Prostate gland (tissue), 2 donors: ENCODE results near the gene SLC44A4. TPM values are rescaled to one million over a fixed set of nuclear protein-coding genes. Genes with fewer than 3 reads are reported as not detected.

ENCODE experiments used
- DNase-seq: peaks from one replicate; pipeline ENCODE4 v3.0.0-alpha.2; 2019; ENCODE audit warnings: low spot score
- H3K27ac ChIP-seq, 2 donors: fragments of 200-600 bp; sonication (generic); 2 replicates each; pipeline ENCODE4 v1.5.1; 2017 to 2019
- H3K27me3 ChIP-seq: fragments of 200-600 bp; sonication (generic); replicated peaks from 2 replicates; pipeline ENCODE4 v1.5.1; 2019; ENCODE audit not compliant: insufficient read depth
- H3K36me3 ChIP-seq, 2 donors: fragments of 200-600 bp; sonication (generic); 1 replicate in 1 of 2; 2 replicates in 1 of 2; pipeline versions ENCODE4 v1.5.1 to v1.8.1; 2017 to 2019
- H3K4me1 ChIP-seq: fragments of 200-600 bp; sonication (generic); replicated peaks from 2 replicates; pipeline ENCODE4 v1.5.1; 2019
- H3K4me3 ChIP-seq, 2 donors: fragments of 200-600 bp; sonication (generic); 2 replicates each; pipeline ENCODE4 v1.5.1; 2017 to 2019
- H3K9me3 ChIP-seq: fragments of 200-600 bp; sonication (generic); 2 replicates; pipeline ENCODE4 v1.5.1; 2017
- CTCF ChIP-seq, 4 experiments: fragments of 200-600 bp in 2 of 4; fragments of 450-650 bp in 2 of 4; sonication (generic) in 2 of 4; IDR thresholded peaks; 1 replicate in 3 of 4; 2 replicates in 1 of 4; pipeline ENCODE4 v1.5.1; 2016 to 2019; ENCODE audit warnings: antibody characterized with exemption in 4 of 4, mild to moderate bottlenecking in 2 of 4, moderate library complexity in 2 of 4
- POLR2A ChIP-seq: fragments of 450-650 bp; IDR thresholded peaks from one replicate; pipeline ENCODE4 v1.6.1; 2016; ENCODE audit warnings: antibody characterized with exemption, mild to moderate bottlenecking
- POLR2AphosphoS5 ChIP-seq: sonication (generic); formaldehyde crosslinking; IDR thresholded peaks from one replicate; pipeline ENCODE4 v1.6.1; 2017; ENCODE audit warnings: antibody characterized with exemption
- WGBS: methylation state at CpG from one replicate; pipeline ENCODE4 v1.1.5; 2018; 5-methylcytosine and 5-hydroxymethylcytosine counted together
- intact Hi-C: fragments of 100-400 bp; cut with DNase I; formaldehyde crosslinking; loops from one replicate; pipeline ENCODE4 v1.14.2; 2022
- total RNA-seq, 2 donors: library from RNA; depleted of rRNA; stranded (reverse); fragments of >200 nt; gene quantifications; one replicate each; pipeline ENCODE4 v1.1.0, GENCODE V29; 2016

SLC44A4 gene
- total RNA-seq, 2 donors from 2014 or later: 125 to 332 TPM

DNA sequence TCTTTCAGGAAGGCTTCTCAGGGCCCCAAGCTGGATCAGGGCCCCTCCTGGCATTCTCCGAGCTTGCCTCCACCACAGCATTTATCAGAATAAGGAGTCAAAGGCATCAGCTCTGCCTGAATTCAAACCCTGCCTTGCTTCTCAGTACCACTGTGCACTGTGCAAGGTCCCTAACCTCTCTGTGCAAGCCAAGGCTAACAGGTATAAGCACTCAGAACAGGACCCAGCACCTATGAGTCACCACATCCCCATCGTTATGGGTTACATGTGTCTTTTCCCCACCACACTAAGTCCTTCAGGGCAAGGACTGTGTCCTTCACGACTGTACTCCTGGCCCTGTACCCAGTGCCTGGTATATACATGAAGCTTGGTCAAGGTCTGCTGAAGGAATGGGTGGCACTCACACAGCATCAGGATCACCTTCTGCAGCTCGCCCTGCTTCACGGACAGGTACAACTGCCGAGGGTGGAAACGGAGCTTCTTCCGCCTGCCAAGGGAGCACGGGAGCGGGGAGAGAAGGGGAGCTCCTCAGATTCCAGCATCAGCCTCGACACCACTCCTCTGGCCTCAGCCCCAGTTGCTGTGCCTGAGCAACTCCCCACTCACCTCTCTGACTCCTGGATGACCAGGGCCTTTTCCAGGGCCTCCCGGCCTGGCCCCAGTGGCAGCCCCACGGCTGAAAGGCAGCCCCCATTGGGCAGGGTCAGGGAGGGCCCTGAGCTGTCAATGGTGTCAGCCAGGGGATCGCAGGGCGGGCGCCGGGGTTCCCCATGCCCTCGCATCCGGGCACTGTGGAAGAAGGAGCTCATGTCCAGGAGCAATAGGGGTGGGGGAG lies 8.6 kb upstream of the SLC44A4 start:
- intact Hi-C loops: no loop called here
- H3K27me3 ChIP-seq: no peaks in the 10 kb centered on the region
- H3K4me1 ChIP-seq: no peaks in the 10 kb centered on the region
- H3K9me3 ChIP-seq: no peaks in the 10 kb centered on the region
- peaks cover 17 to 34% of the 10 kb centered on the region in 2 donors for H3K36me3 ChIP-seq
- TF ChIP-seq POLR2A (no peak), POLR2AphosphoS5 (no peak), CTCF (IDR thresholded peaks at IDR 0.05) (no peak)
- no peak overlapping the region for H3K27ac ChIP-seq
- DNase-seq: no peak
- 85% methylated on average over 18 of the region's 19 CpGs for WGBS
- H3K4me3 ChIP-seq: no peak overlapping the region

- H3K27ac ChIP-seq: no peak overlapping the region
- DNase-seq: no peak
- no peaks in the 10 kb centered on the region for H3K27me3 ChIP-seq
- WGBS: 88% methylated on average over 18 of the region's 18 CpGs
- intact Hi-C loops: no loop called here
- no peaks in the 10 kb centered on the region for H3K4me1 ChIP-seq
- H3K36me3 ChIP-seq: peaks cover 20 to 36% of the 10 kb centered on the region in 2 donors
- H3K9me3 ChIP-seq: no peaks in the 10 kb centered on the region
- H3K4me3 ChIP-seq: no peak overlapping the region
- TF ChIP-seq POLR2A (no peak), POLR2AphosphoS5 (no peak), CTCF (IDR thresholded peaks at IDR 0.05) (no peak)
Observed at GRCh38 chr6:31886541-31886991, 7.8 kb upstream of the SLC44A4 start.

DNA sequence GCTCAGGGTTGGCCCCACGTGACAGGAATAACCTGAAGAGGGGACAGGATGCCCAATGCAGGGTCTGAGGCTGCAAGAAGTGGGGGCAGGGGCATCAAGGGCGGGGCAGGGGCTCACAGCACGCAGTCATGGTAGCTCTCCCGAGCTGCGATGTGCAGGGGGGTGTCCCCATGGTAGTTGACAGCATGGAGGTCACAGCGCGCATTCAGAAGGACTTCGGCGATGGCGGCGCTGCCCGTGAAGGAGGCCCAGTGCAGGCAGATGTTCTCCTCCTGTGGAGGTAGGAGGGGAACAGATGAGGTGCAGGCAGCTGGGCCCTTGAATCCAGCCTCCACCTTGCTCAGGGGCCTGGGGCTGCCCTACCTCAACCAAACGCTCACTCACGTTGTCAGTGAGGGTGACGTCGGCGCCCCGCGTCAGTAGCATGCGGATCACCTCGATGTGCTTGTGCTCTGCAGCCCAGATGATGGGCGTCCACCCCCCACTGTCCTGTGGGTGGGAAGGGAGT lies 5.8 kb upstream of the SLC44A4 start:
- Histone ChIP-seq H3K27ac (no peak overlapping the region), H3K4me3 (no peak overlapping the region), H3K4me1 (no peaks in the 10 kb centered on the region), H3K36me3 (peaks cover 22 to 36% of the 10 kb centered on the region in 2 donors), H3K27me3 (no peaks in the 10 kb centered on the region), H3K9me3 (no peaks in the 10 kb centered on the region)
- DNase-seq: no peak
- WGBS: 94% methylated on average over 22 of the region's 22 CpGs
- TF ChIP-seq POLR2A (no peak), CTCF (IDR thresholded peaks at IDR 0.05) (no peak), POLR2AphosphoS5 (no peak)
- intact Hi-C loops: no loop called here

GRCh38 chr6:31883676-31884075 lies 4.9 kb upstream of the SLC44A4 start:
- TF ChIP-seq CTCF (IDR thresholded peaks at IDR 0.05): no peak
- no peak for TF ChIP-seq POLR2AphosphoS5
- no peak for TF ChIP-seq POLR2A
- Histone ChIP-seq H3K27ac (no peak overlapping the region), H3K9me3 (no peaks in the 10 kb centered on the region), H3K27me3 (no peaks in the 10 kb centered on the region), H3K4me1 (no peaks in the 10 kb centered on the region), H3K36me3 (peaks cover 22 to 36% of the 10 kb centered on the region in 2 donors), H3K4me3 (no peak overlapping the region)
- intact Hi-C loops: no loop called here
- 88% methylated on average over 12 of the region's 12 CpGs for WGBS
- no peak for DNase-seq

- H3K36me3 ChIP-seq: peaks cover 22 to 25% of the 10 kb centered on the region in 2 donors
- H3K27me3 ChIP-seq: no peaks in the 10 kb centered on the region
- no peak overlapping the region for H3K4me3 ChIP-seq
- intact Hi-C loops: no loop called here
- H3K9me3 ChIP-seq: no peaks in the 10 kb centered on the region
- WGBS: 81% methylated on average over 6 of the region's 6 CpGs
- no peaks in the 10 kb centered on the region for H3K4me1 ChIP-seq
- TF ChIP-seq POLR2AphosphoS5 (no peak), POLR2A (no peak), CTCF (IDR thresholded peaks at IDR 0.05) (no peak)
- no peak for DNase-seq
- no peak overlapping the region for H3K27ac ChIP-seq
Observed at GRCh38 chr6:31882344-31882743, 3.5 kb upstream of the SLC44A4 start.
